ENCODE results near the gene RBM47. TPM values are rescaled to one million over a fixed set of nuclear protein-coding genes. Genes with fewer than 3 reads are reported as not detected.

The RBM47 gene
- total and polyA plus RNA-seq, 2 of the 4 experiments (the other 2 are of a cell fraction), result 0.44 to 1.1 TPM

DNA sequence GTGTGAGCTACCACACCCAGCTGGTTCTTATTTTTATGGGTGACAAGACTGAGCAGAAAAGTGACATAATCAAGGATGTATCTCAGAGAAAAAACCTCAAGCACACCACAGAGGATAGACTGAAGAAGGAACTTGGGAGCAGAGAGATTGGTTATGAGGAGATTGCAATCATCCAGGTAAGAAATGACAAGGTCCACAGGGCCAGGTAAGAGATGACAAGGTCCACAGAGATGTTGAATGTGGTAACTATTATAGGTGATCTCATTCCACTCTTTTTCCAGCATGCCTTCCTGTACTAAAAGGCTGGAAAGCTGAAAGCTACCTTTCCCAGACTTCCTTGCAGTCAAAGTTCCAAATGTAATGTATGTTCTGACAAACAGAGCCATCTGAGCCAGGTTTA lies 15.9 kb upstream of the RBM47 start:
- Histone ChIP-seq H3K9me1 (ENCODE audit: insufficient read depth, low read length) (no peaks in the 10 kb centered on the region), H3K27ac (ENCODE audit: insufficient read depth, low read length) (no peak overlapping the region), H2BK120ac (ENCODE audit: low read depth, low read length) (no peak overlapping the region), H2AK5ac (ENCODE audit: low read depth, low read length) (no peak overlapping the region), H4K91ac (ENCODE audit: insufficient read depth, low read depth, low read length) (no peak overlapping the region), H3K79me1 (ENCODE audit: low read depth in 1 of 2, low read length in 2 of 2) (no peaks in the 10 kb centered on the region), H2BK20ac (ENCODE audit: low read depth, low read length) (no peak overlapping the region), H3K4me3 (ENCODE audit: insufficient read depth, low read depth, low read length) (no peak overlapping the region), H3K9ac (ENCODE audit: low read depth, low read length) (no peak overlapping the region), H3K14ac (replicated peaks; ENCODE audit: low read depth, low read length) (no peak overlapping the region), H4K5ac (ENCODE audit: low read depth, low read length) (no peak overlapping the region), H2BK5ac (ENCODE audit: low read depth, low read length, poor library complexity, severe bottlenecking) (no peak overlapping the region), H2BK15ac (ENCODE audit: low read depth, low read length) (no peak overlapping the region), H2AFZ (replicated peaks; ENCODE audit: low read length, poor library complexity) (no peak overlapping the region), H3K9me3 (ENCODE audit: control insufficient read depth, insufficient read depth, low read length) (no peaks in the 10 kb centered on the region), H3K4me1 (ENCODE audit: control insufficient read depth, insufficient read depth, low read length) (no peaks in the 10 kb centered on the region), H2AK9ac (replicated peaks; ENCODE audit: low read depth, low read length, poor library complexity) (no peak overlapping the region), H3K4me2 (ENCODE audit: low read depth, low read length) (no peak overlapping the region), H3K18ac (ENCODE audit: low read depth, low read length) (no peak overlapping the region), H3K27me3 (ENCODE audit: control insufficient read depth, insufficient read depth, low read length) (peaks cover 7% of the 10 kb centered on the region), H3K4ac (ENCODE audit: low read depth, low read length) (no peak overlapping the region), H3K36me3 (ENCODE audit: control insufficient read depth, insufficient read depth, low read length) (no peaks in the 10 kb centered on the region), H3K23ac (ENCODE audit: low read depth, low read length) (no peak overlapping the region), H4K8ac (ENCODE audit: low read depth in 2 of 2, low read length in 2 of 2) (no peak overlapping the region), H3K56ac (ENCODE audit: extremely low read depth, insufficient read depth, low read length) (no peak overlapping the region), H4K20me1 (ENCODE audit: insufficient read depth, low read length) (no peaks in the 10 kb centered on the region)
- intact Hi-C loops (cut with micrococcal nuclease), result no loop called here
- in situ Hi-C loops (cut with MboI; ENCODE audit: low sequenced_read_pairs), result no loop called here
- POLR2A ChIA-PET (ENCODE audit: unreplicated experiment), result no interaction called here
- ATAC-seq (ENCODE audit: low read depth) (no peak), DNase-seq (no peak)
- no TSS peak for BruUV-seq (replicated peaks)
- CTCF ChIA-PET, result no interaction called here
- TF ChIP-seq MAFK (IDR thresholded peaks at IDR 0.05; ENCODE audit: low read depth, low read length), result no peak
- TF ChIP-seq POLR2A (IDR thresholded peaks at IDR 0.05; ENCODE audit: low read depth, low read length), result no peak
- no peak for TF ChIP-seq CEBPB (IDR thresholded peaks at IDR 0.05; ENCODE audit: low read depth, low read length)
- TF ChIP-seq NFE2L2 (IDR thresholded peaks at IDR 0.05; ENCODE audit: low read depth, low read length), result no peak
- dilution Hi-C loops (cut with HindIII; ENCODE audit: low sequenced_read_pairs, unreplicated experiment), result no loop called here
